NCI-H345 treated with DMSO at 0.1 percent for 48 hours (cell line): ENCODE measurements around the gene CRYBB1.
"Not testable (repeated sequence)": the region's sequence is repeated elsewhere in the genome, so short reads cannot be mapped to it uniquely, and the experiment has no call there.

ENCODE experiments used
- DNase-seq: peaks from one replicate; lab custom pipeline; 2025; ENCODE audit not compliant: unreplicated experiment; lab: John Stamatoyannopoulos, UW

CRYBB1 gene

DNA sequence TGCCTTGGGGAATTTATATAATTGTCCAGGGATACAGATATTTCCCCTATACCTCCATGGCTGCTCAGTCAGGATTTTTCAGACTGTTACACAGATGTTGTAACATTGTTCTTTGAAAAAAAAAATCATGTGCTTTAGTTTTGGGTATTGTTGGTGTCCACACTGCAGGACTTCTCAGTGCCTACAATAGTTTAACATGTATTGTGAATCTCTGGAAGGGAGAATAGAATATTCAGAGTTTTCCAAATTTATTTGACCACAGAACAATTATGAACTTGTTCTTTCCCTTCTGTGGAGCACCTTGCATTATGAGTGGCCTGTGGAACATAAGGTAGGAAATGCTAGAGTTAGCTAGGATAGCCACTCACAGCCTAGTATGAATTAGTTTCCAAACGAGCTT lies 18.5 kb upstream of the CRYBB1 start:
- DNase-seq = no peak

DNA sequence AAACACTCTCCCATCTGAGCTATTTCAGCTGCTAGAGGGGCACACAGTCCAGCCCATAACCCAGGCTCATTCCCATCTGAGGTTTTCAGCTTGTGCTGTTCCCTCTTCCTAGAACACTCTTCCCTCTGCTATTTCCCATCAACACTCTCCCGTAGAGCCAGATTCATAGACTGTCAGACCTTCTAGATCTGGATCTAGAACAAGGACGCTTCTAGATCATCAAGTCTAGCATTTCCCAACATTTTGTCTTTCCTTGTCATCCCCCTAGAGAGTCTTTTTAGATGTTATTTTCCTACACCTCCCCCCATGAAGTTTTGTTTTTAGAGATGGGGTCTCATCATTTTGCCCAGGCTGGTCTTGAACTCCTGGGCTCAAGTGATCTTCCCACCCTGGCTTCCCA lies 17.3 kb upstream of the CRYBB1 start:
- DNase-seq = no peak

DNA sequence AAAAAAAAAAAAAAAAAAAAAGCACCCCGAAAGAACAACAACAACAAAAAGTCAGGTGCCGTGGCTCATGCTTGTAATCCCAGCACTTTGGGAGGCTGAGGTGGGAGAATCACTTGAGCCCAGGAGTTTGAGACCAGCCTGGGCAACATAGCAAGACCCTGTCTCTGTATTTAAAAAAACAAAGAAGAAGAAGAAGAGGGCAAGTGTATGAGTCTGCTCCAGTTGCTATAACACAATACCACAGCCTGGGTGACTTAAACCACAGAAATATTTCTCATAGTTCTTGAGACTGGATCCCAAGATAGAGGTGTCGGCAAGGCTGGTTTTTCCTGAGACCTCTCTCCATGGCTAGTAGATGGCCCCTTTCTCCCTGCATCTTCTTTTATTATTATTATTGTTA lies 16.4 kb upstream of the CRYBB1 start:
- no peak for DNase-seq

DNA sequence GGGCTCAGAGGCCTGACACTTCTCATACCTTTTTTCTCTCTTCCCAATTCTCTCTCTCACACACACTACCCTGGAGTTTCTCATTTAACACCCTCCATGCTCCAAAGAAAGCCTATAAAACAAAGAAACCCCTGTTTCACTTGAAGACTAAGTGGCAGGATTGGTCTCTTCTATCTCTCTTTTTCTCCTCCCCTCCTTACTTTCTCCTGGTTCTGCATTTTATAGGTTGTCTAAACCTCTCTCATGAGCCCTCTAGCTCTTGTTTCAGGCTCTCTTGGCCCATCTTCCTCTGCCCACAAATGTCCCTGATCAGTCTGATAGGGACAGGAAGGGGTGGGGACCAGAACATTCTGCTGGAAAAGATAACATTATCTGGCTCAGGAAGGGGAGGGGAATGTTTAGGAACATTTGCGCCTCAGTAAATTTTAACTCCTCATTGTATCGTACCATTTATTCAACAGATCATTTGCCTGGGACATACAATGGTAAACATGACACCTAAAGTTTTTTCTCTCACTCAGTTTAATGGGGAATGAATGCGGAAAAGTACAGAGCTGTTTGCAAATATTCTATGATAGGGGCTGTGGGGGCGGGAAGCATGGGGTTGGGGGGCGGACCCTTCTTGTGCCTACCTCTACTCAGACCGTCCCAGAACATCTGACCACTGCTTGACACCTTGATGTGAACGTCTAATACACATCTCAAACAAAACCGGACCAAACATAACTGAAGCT lies 14.8 kb upstream of the CRYBB1 start:
- no peak for DNase-seq

DNA sequence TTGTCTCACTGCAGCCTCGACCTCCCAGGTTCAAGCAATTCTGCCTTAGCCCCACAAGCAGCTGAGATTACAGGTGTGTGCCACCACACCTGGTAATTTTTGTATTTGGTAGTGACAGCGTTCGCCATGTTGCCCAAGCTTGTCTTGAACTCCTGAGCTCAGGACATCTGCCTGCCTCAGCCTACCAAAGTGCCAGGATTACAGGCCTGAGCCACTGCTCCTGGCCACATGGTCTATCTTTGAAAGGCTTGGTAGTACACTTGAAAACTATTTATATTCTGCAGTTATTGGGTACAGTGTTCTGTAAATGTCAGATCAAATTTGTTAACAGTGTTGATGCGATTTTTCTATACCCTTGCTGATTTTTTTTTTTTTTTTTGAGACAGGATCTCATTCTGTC lies 13.5 kb upstream of the CRYBB1 start:
- DNase-seq = no peak

DNA sequence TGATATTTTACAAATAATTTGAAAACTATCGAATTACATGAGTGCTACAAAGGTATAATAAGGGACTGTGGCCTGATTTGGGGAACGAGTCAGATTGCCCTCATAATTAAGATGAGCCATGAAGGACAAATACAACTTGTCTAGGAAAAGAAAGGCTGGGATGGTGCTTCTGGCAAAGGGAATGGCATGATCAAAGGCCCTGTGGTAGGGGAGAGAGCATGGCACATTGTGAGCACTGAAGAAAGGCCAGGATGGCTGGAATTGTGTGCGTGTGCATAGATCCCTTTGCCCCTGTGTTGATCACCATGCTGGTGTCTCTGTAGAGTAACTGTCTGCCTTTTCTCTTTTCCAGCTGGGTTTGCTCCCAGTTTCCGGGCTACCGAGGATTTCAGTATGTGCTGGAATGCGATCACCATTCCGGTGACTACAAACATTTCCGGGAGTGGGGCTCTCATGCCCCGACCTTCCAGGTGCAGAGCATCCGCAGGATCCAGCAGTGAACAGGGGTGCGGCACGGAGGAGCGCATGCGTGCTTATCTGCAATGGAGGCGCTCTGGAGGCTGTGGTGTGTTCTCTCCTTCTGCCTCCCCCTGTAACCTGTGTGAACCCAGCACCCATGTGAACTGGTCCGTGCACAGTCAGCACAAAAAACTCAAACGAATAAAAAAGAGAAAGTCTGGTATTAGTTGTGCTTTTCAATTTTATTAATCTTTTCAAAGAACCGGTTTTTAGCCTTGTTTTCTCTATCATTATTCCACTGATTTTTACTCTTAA lies 12.3 kb upstream of the CRYBB1 start:
- DNase-seq = no peak

DNA sequence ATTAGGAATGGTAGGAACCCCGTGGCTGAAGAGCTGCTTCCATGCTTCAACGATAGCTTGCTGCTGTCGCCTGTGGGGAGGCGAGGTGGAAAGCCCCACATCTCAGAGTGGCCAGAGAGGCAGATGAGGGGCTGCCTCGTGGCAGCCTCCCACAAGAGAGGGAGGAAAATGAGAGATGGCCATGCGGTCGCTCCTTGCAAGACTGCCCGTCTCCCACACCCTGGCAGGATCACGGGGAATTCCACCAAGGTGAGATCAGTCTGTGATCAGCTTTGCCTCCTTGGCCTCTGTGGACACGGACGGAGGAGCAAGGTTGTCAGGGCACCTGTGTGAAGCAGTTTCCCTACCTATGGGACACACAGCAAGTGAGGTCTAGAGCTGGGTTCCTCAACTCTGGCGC lies 7.0 kb upstream of the CRYBB1 start:
- no peak for DNase-seq

DNA sequence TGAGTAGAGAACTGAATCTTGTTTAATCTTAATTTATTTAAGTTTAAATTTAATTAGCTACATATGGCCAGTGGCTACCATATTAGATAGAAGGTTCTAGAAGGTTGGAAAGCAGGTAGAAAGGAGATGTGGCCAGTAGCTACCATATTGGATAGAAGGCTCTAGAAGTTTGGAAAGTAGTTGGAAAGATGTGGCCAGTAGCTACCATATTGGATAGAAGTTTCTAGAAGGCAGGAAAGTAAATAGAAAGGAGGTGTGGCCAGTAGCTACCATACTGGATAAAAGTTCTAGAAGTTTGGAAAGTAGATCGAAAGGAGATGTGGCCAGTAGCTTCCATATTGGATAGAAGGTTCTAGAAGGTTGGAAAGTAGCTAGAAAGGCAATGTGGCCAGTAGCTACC lies 6.2 kb upstream of the CRYBB1 start:
- DNase-seq = no peak

DNA sequence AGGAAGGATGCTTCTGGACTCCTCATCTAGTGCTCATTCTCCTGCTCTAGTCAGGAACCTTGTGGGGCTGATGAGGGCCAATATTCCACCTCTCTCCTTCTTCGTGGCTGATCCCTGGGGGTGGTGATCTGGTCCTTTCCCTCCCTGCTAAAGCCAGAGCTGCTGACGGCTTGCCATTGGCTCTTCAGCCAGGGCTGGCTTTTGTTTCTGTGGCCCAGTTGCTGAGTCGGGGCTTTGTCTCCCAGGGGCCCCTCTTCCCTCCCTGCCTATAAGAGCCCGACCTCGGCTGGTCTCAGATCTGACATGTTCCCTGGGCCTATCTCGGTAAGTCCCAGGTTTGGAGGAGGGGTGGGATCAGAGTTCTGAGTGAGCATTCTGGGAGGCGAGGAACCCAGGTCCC lies 3.8 kb upstream of the CRYBB1 start, which contains the start of gene CRYBA4:
Gene CRYBA4 (plus strand): TSS at position 301 of the 400 bp plus-strand sequence. CDS start 634 bp downstream, outside the sequence.
- no peak for DNase-seq

DNA sequence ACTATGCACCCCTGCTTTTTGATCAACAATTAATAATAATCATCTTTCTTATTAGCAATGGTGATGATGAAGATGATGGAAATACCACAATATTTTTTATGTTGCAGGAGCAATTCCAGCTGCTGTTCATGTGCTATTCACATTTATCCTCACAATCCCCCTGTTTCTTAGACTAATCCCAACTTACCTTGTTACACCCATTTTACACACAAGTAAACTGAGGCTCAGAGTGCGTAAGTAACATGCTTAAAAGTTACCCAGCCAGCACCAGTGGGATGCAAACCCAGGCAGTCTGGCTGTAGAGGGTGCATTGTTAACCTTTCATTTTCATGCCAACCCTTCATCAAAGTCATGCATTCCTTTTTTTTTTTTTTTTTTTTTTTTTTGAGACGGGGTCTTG lies 2.4 kb upstream of the CRYBB1 start:
- DNase-seq = no peak

DNA sequence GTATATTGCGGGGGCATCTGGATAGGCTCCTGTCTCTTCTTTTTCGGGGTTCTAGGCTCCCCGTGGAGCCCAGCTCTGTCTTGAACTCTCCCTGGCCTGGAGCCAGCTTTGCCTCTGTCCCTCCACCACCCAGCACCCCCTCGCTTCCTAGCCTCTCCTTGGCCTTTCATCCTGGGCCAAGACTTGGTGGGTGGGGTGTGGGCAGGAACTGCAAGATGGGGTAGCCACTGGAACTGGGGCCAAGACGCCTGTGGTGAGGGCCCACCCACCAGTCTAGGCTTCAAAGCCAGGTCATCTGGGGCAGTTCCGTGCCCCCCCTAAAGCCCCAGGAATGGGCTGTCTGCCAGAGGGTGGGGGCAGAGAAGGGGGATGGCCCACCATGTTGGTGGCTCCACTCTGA lies 1.7 kb upstream of the CRYBB1 start:
- DNase-seq = no peak

DNA sequence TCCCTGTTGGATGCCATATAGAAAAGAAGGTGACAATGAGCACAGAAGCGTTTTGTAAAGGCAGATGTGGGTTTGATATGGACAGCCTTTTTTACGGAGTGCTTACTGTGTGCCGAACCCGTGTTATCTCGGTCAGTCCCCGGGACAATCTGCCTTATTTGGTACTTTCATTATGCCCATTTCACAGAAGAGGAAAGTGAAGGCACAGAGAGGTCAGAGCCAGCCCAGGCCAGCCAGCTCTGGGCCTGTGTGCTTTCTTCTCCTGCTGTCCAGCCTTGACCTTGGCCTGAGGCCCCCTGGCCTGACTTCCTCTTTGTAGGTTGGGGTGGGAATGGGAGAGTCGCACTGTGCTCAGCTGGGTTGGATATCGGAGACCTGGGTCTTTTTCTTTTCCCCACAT lies 628 bp upstream of the CRYBB1 start:
- DNase-seq = no peak

DNA sequence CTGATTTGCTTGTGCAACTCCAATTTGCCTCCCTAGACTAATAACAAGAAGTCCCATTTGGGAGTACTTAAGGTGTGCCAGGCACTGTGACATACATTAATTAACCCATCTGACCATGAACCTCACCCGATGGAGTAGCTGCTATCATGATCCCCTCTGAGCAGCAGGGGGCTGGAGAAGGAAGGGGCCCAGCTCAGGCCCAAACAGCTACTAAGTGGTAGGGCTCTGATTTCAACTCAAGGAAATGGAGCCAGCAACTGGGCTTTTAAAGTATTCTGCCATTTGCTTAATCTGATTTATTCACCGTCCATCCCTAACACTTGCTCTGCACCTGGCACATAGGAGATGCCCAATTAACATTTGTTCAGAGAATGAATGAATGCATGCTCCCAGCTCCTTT lies 1.2 kb downstream of the CRYBB1 start:
- DNase-seq = no peak

DNA sequence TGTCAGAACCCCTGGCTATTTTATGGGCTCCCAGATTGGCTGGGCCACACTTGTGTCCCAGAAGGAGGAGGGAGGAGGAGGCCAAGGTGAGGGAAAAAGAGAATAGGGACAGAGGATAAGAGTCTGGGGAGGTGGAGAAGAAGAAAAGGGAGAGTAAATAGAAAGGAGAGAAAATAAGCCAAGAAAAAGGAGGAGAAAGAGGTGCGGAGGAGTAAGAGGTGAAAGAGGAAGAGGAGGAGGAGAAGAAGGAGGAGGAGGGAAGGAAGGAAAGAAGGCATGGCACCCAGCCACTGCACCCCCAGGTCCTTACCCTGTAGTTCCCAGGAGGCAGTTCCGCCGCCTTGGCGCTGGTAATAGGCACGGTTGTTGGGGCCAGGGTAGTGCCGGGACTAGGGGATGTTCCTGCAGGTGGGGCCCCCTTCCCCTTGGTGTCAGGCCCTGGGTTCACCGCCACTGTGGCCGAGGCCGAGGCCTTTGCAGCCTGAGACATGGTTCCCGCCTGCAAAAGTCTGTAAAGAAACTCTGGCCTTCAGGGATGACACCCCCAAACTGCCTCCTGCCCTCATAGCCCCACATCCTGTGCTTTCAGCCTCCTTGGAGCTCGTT lies 1.9 kb downstream of the CRYBB1 start:
- no peak for DNase-seq

DNA sequence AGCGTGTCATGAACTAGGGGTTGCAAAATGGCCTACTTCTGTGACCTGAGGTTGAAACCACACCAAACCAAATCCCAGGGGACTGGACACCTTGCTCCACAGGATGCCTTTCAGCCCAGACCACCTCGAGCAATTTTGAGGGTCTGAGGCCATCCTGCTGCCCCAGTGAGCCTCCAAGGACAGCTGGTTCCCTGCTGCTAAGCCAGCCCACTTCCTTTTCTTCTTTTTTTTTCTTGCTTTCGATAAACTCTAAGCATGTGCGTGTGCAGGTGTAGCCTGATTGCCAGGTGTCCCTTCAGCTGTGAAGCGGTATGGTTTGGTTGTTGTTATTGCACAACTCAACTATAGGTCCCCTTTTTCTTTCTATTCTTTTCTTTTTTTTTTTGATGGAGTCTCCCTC lies 2.7 kb downstream of the CRYBB1 start:
- DNase-seq = no peak

DNA sequence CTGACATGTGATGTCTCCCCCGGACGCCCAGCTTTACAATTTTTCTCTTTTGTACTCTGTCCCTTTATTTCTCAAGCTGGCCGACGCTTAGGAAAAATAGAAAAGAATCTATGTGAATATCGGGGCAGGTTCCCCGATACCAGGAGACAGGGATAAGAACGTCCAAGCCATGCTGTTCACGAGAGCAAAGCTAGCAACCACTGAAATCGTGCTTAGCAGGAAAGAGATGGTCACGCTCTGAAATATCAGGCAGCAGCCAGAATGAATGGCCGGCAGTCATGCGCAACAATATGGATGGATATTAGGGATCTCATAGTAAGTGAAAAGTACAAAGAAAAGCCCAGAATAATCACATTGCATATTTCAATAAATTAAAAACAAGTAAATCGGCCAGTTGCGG lies 3.5 kb downstream of the CRYBB1 start:
- DNase-seq = no peak

DNA sequence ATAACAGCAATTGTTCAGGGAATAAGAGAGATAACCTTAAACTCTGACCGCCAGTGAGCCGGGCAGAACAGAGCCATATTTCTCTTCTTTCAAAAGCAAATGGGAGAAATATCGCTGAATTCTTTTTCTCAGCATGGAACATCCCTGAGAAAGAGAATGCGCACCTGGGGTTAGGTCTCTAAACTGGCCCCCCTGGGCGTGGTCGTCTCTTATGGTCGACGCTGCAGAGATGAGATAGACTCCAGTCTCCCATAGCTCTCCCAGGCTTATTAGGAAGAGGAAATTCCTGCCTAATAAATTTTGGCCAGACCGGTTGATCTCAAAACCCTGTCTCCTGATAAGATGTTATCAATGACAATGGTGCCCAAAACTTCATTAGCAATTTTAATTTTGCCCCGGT lies 4.1 kb downstream of the CRYBB1 start:
- not testable (repeated sequence) for DNase-seq

DNA sequence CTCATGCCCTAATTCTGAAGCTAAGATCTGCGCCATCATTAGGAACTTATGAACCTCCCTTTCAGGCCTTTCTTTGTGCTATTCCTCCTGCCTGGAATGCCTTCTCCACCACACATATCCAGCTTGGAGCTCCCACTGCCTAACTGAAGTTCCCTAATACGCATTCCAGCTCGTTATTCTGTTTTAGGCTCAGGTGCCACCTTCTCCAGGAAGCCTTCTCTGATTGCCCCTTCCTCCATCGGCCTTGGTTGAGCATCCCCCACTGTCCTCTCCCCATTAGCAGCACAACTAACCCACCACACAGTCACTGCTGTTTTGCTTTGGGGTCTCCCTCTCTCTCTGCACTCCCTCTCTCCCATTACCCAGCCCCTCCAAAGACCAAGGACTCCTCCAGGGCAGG lies 5.2 kb downstream of the CRYBB1 start:
- DNase-seq = no peak

DNA sequence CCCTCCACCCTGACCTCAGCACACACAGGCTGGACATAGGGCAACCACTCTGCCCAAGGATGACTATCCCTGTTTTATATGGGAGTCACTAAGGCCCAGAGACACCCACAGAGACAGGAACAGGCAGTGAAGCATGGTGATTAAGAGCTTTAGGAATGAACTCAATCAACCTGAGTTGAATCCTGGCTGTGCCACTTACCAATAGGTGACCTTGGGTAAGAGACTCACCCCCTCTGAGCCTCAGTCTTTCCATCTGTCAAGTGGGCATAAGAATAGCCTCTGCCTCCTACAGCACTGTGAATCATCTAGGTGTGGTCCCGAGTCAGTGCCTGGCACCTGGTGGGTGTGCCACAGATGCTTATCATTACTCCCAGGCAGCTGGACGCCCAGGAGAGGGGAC lies 6.8 kb downstream of the CRYBB1 start:
- DNase-seq = no peak

DNA sequence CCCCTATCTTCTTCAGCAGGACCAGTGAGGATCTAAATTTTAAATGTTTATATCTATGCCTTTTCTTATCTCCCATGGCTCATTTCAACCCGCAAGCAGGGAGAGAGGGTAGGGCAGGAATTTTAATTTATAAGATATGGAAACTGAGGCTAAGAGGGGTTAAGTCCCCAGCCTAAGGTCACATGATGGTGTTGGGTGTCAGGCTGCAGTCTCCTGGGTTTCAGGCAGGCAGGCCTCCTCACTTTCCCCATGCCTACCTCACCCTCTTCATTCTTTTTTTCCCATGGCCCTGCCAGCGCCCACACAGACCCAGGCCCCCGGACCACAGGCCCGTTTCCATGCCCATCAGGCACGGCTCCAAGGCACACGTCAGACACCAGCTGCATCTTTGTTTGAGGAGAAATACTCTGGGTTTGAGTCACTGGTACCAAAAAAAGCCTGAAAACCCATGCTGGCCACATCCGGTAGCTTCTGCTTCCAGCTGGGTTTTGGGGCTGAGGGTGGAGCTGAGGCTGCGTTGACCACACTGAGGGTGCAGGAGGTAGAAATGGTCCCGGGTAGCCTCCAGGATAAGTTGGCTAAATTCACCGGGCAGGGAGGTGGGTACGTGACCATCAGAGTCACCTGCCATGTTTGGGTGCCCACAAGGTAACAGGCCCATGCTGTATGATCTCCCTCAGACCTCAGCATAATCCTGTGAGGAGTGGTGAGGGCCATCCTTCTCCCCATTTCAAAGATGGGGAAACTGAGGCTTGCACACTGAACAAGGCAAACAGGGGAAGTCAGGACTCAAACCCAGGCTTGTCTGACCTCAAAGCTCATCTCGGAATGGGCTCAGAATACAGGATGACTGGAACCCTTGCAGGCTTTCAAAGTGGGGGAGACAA lies 7.5 kb downstream of the CRYBB1 start:
- DNase-seq = no peak

DNA sequence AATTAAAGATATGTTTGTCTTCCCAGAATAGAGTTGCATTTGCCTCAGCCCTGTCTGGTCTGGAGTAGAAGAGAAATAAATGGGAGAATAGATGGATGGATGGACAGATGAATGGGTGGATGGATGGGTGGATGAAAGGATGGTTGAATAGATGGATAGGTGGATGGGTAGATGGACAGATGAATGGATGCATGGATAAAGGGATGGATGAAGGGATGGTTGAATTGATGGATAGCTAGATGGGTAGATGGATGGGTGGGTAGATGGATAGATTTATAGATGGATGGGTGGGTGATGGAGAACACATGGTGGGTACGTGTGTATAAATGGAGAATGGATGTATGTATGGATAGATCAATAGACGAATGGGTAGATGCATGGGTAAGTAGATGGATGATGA lies 8.5 kb downstream of the CRYBB1 start:
- no peak for DNase-seq
